Neutrophil (primary cell): ENCODE data around the gene MCM7.

Experiments used
- H3K27ac ChIP-seq: fragments of 200-600 bp; sonication (generic); 2 replicates; pipeline ENCODE4 v1.5.1; 2016; ENCODE audit warnings: mild to moderate bottlenecking, moderate library complexity
- H3K27me3 ChIP-seq: fragments of 200-600 bp; sonication (generic); 2 replicates; pipeline ENCODE4 v1.6.0; 2016; ENCODE audit warnings: mild to moderate bottlenecking
- H3K36me3 ChIP-seq: fragments of 200-600 bp; sonication (generic); 2 replicates; pipeline ENCODE4 v1.5.1; 2017
- H3K4me1 ChIP-seq, 2 experiments: fragments of 200-600 bp in 1 of 2; sonication (generic) in 1 of 2; 1 replicate in 1 of 2; 2 replicates in 1 of 2; pipeline versions ENCODE4 v1.5.1 to v1.6.1; 2013 to 2016; ENCODE audit warnings: low read depth in 1 of 2, low read length in 1 of 2, mild to moderate bottlenecking in 1 of 2, moderate library complexity in 1 of 2; ENCODE audit not compliant: control insufficient read depth in 1 of 2, insufficient read depth in 1 of 2
- H3K4me3 ChIP-seq, 2 experiments: fragments of 200-600 bp in 1 of 2; sonication (generic) in 1 of 2; 1 replicate in 1 of 2; 2 replicates in 1 of 2; pipeline ENCODE4 v1.5.1; 2013 to 2016; ENCODE audit warnings: low read depth in 1 of 2, low read length in 1 of 2, mild to moderate bottlenecking in 1 of 2, moderate library complexity in 1 of 2
- H3K9me3 ChIP-seq: fragments of 200-600 bp; sonication (generic); 2 replicates; pipeline ENCODE4 v1.5.1; 2016
- TF ChIP-seq, protein P1 (sequence below): fragments of 200-600 bp; sonication (generic); IDR thresholded peaks from 2 replicates; pipeline ENCODE4 v1.5.1; 2016; ENCODE audit warnings: antibody characterized with exemption

MCM7 gene

DNA sequence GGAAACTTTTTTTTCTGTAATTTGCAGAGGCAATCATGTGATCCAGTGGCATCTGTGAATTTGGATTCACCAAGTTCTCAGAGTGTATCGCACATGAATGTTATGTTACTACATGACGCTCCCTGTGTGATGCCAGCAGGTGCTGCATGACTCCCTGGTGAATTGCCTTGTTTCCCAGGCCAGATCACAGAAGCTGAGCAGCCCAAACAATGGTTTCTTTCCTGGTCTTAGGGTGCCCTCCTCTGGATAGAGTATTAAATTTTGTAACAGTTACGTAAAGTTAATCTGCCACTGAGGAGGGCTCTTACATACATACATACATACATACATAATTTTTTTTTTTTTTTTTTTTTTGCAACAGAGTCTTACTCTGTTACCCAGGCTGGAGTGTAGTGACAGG, 48.0 kb downstream of the MCM7 start:
- Histone ChIP-seq H3K4me1 (peaks cover 9 to 11% of the 10 kb centered on the region in 2 experiments), H3K36me3 (peaks cover 14% of the 10 kb centered on the region), H3K27ac (no peak overlapping the region), H3K9me3 (no peaks in the 10 kb centered on the region), H3K27me3 (no peaks in the 10 kb centered on the region), H3K4me3 (no peak overlapping the region)
- TF ChIP-seq, protein P1, sequence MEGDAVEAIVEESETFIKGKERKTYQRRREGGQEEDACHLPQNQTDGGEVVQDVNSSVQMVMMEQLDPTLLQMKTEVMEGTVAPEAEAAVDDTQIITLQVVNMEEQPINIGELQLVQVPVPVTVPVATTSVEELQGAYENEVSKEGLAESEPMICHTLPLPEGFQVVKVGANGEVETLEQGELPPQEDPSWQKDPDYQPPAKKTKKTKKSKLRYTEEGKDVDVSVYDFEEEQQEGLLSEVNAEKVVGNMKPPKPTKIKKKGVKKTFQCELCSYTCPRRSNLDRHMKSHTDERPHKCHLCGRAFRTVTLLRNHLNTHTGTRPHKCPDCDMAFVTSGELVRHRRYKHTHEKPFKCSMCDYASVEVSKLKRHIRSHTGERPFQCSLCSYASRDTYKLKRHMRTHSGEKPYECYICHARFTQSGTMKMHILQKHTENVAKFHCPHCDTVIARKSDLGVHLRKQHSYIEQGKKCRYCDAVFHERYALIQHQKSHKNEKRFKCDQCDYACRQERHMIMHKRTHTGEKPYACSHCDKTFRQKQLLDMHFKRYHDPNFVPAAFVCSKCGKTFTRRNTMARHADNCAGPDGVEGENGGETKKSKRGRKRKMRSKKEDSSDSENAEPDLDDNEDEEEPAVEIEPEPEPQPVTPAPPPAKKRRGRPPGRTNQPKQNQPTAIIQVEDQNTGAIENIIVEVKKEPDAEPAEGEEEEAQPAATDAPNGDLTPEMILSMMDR: no peak

DNA sequence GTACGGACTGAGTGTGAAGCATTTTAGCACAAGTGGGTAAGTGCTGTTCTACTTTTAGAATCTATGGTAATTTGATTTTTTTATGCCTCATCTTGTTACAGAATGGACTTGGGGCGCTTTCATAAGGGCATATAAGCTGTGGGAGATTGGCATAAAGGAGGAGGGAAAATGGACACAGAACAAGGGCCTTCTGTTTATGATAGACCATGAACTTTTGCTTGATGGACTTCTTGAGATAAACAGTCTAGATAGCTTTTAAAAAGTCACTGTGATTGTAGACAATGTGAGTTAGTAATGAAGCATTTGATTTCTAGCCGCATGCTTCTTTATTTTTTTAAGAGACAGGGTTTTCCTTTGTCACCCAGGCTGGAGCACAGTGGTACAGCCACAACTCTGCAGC, 49.6 kb downstream of the MCM7 start:
- TF ChIP-seq, protein P1: no peak
- Histone ChIP-seq H3K27ac (no peak overlapping the region), H3K36me3 (no peaks in the 10 kb centered on the region)

GRCh38 chr7:100049441-100050291, 51.5 kb downstream of the MCM7 start, which contains the start of gene ZSCAN21:
ZSCAN21 (plus strand) TSS chr7:100049774; CDS start chr7:100057007, 7,233 bp downstream.
- TF ChIP-seq, protein P1: peak; percentile 38
- Histone ChIP-seq H3K36me3 (no peaks in the 10 kb centered on the region), H3K27ac (peak within 1 kb of the TSS; percentile 82), H3K9me3 (no peaks in the 10 kb centered on the region), H3K4me1 (peaks cover 9 to 11% of the 10 kb centered on the region in 2 experiments), H3K4me3 (peak within 1 kb of the TSS; percentile 81 to 98), H3K27me3 (no peaks in the 10 kb centered on the region)

More for the DNA sequence above, 49.6 kb downstream of the MCM7 start:
- H3K9me3 ChIP-seq: no peaks in the 10 kb centered on the region
- peaks cover 9 to 11% of the 10 kb centered on the region in 2 experiments for H3K4me1 ChIP-seq
- no peaks in the 10 kb centered on the region for H3K27me3 ChIP-seq
- no peak overlapping the region for H3K4me3 ChIP-seq

DNA sequence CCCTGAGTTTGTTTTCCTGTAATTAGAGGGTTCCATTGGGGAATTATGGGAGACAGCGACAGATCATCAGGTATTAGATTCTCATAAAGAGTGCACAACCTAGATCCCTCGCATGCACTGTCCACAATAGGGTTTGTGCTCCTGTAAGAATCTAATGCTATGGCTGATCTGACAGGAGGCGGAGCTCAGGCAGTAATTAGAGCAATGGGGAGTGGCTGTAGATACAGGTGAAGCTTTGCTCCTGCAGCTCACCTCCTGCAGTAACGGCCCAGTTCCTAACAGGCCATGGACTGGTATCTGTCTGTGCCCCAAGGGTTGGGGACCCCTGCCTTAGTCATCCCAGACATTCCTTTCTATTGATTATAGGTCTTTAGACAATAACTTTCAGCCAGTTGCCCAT, 52.5 kb downstream of the MCM7 start:
- no peaks in the 10 kb centered on the region for H3K27me3 ChIP-seq
- no peak overlapping the region for H3K4me3 ChIP-seq
- no peak overlapping the region for H3K27ac ChIP-seq
- no peaks in the 10 kb centered on the region for H3K9me3 ChIP-seq
- no peaks in the 10 kb centered on the region for H3K36me3 ChIP-seq
- peaks cover 9 to 11% of the 10 kb centered on the region in 2 experiments for H3K4me1 ChIP-seq
- TF ChIP-seq, protein P1: no peak

GRCh38 chr7:100044718-100045117, 56.5 kb downstream of the MCM7 start:
- H3K27ac ChIP-seq: no peak overlapping the region
- no peaks in the 10 kb centered on the region for H3K9me3 ChIP-seq
- peaks cover 5 to 6% of the 10 kb centered on the region in 2 experiments for H3K4me1 ChIP-seq
- H3K36me3 ChIP-seq: no peaks in the 10 kb centered on the region
- TF ChIP-seq, protein P1: no peak
- H3K4me3 ChIP-seq: no peak overlapping the region
- H3K27me3 ChIP-seq: no peaks in the 10 kb centered on the region
